BLaER1 treated with 17β-estradiol and CSF1 and Interleukin-3, amounts not matched to agents 10 nM and 100 nM (cell line): ENCODE data around the gene ABHD4.
"Not testable (repeated sequence)": the region's sequence is repeated elsewhere in the genome, so short reads cannot be mapped to it uniquely, and the experiment has no call there.

Source experiments
- H3K27ac ChIP-seq, 11 experiments: shearing (Covaris generic); formaldehyde crosslinking; 2 replicates each; pipeline ENCODE4 v1.8.1; 2022
- H3K27me3 ChIP-seq, 11 experiments: shearing (Covaris generic); formaldehyde crosslinking; 2 replicates each; pipeline ENCODE4 v1.8.1; 2022
- H3K36me3 ChIP-seq, 11 experiments: shearing (Covaris generic); formaldehyde crosslinking; 2 replicates each; pipeline ENCODE4 v1.8.1; 2022
- H3K4me1 ChIP-seq, 10 experiments: shearing (Covaris generic); formaldehyde crosslinking; 2 replicates each; pipeline ENCODE4 v1.8.1; 2022
- H3K4me2 ChIP-seq, 11 experiments: shearing (Covaris generic); formaldehyde crosslinking; 2 replicates each; pipeline ENCODE4 v1.8.1; 2022
- H3K4me3 ChIP-seq, 10 experiments: shearing (Covaris generic); formaldehyde crosslinking; 2 replicates each; pipeline ENCODE4 v1.8.1; 2022
- H3K9ac ChIP-seq, 11 experiments: shearing (Covaris generic); formaldehyde crosslinking; 2 replicates each; pipeline ENCODE4 v1.8.1; 2022
- H3K9me3 ChIP-seq, 11 experiments: shearing (Covaris generic); formaldehyde crosslinking; replicated peaks in 1 of 11; 2 replicates each; pipeline ENCODE4 v1.8.1; 2022
- H4K20me1 ChIP-seq, 11 experiments: shearing (Covaris generic); formaldehyde crosslinking; 2 replicates each; pipeline ENCODE4 v1.8.1; 2022
- Cebpa-rat ChIP-seq, 11 experiments: shearing (Covaris generic); IDR thresholded peaks; 2 replicates each; pipeline ENCODE4 v1.8.1; 2022

The ABHD4 gene

DNA sequence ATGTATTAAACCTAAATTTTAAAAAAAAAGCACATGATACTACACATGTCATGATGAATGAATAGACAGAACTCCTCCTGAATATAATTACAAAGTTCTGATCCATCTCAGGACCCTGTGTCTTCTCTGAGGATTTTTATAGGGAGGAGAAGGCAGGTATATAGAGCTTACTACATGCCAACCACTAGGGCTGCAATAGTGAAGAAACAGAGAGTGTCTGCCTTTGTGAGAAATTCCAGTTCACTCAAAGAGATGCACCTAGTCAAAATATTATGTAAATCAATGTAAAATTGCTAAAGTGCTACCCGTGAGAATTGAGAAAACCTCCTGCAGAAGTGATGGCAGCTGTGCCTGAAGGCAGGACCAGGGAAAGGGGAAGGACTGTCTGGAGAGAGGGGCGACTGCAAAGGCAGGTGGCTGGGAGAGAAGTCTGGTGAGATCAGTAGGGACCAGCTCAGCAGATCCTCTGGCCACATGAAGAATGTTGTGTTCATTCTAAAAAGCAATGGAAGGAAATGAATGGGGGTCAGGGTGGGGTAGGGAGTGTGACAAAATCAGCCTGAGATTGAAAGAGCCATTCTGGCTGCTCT is 15.1 kb downstream of the ABHD4 start:
- Histone ChIP-seq H3K9me3 (peaks cover 0 to 8% (median 0%) of the 10 kb centered on the region in 11 experiments; a peak in 5 of 22 replicates), H3K27ac (no peak overlapping the region), H3K4me1 (peaks cover 0 to 19% (median 15%) of the 10 kb centered on the region in 10 experiments; a peak in 12 of 20 replicates), H3K9ac (no peak overlapping the region), H3K4me3 (no peak overlapping the region), H3K36me3 (peaks cover 23 to 40% (median 34%) of the 10 kb centered on the region in 11 experiments; a peak in 20 of 22 replicates), H3K4me2 (peak overlapping the region in 8 of 11 experiments; percentile 12 to 59 (median 35); a peak in 11 of 22 replicates), H3K27me3 (no peaks in the 10 kb centered on the region), H4K20me1 (no peaks in the 10 kb centered on the region)
- TF ChIP-seq Cebpa-rat (IDR thresholded peaks at IDR 0.05): no peak

DNA sequence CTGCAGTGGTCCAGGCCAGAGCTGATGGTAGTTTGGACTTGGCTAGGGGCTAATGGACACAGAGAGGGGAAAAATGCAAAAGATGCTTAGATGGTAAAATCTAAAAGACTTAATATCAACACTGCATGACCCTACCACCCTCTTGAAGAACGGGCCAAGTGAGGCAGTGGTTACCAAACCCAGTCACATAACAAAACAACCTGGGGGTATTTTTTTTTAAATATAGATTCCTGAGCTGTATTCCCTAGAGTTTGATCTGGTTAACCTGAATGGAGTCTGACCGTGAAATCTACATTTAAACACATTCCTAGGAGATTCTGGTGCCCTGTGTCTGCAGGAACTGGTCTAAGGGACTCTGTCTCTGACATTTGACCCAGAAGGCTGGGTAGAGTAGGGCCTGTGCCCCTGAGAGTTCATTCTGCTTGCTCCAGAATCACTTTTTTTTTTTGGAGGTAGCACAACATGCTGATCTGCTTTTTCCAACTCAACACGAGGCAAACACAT is 15.7 kb downstream of the ABHD4 start:
- Histone ChIP-seq H3K27ac (no peak overlapping the region), H3K4me2 (peak overlapping the region in 8 of 11 experiments; percentile 12 to 59 (median 35); a peak in 14 of 22 replicates), H4K20me1 (no peaks in the 10 kb centered on the region), H3K36me3 (peaks cover 21 to 35% (median 30%) of the 10 kb centered on the region in 11 experiments; a peak in 20 of 22 replicates), H3K9me3 (peaks cover 0 to 8% (median 0%) of the 10 kb centered on the region in 11 experiments; a peak in 5 of 22 replicates), H3K27me3 (no peaks in the 10 kb centered on the region), H3K4me3 (no peak overlapping the region), H3K4me1 (peaks cover 0 to 19% (median 15%) of the 10 kb centered on the region in 10 experiments; a peak in 12 of 20 replicates), H3K9ac (no peak overlapping the region)
- TF ChIP-seq Cebpa-rat (IDR thresholded peaks at IDR 0.05): no peak

DNA sequence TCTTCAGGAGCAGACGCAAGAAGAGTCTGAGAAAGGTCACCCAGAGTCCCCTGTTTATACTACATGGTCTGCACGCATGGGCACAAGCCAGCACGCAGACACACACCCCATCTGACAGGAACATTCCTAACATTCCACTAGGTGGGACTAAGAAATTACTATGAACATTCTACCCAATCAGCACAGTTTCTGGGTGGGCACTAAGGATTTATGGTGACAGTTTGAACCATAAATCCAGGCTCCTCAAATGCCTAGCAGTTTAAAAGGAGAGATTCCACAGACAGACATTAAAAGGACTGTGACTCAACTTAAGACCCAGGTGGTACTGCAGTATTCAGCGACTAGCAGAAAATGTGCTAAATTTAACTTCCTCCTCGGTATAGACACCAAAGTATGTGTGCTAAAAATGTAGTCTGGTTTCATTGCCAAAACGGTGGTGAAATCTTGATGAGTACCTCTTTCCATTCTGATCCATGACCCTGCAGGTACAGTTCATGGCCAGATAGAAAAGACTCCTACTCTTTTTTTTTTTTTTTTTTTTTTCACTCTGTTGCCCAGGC is 16.2 kb downstream of the ABHD4 start:
- H3K27ac ChIP-seq: no peak overlapping the region
- no peak overlapping the region for H3K4me3 ChIP-seq
- peak overlapping the region in 8 of 11 experiments; percentile 12 to 59 (median 35); a peak in 13 of 22 replicates for H3K4me2 ChIP-seq
- H4K20me1 ChIP-seq: no peaks in the 10 kb centered on the region
- TF ChIP-seq Cebpa-rat (IDR thresholded peaks at IDR 0.05): no peak
- H3K9me3 ChIP-seq: peaks cover 0 to 8% (median 0%) of the 10 kb centered on the region in 11 experiments; a peak in 5 of 22 replicates
- H3K36me3 ChIP-seq: peaks cover 21 to 30% (median 26%) of the 10 kb centered on the region in 11 experiments; a peak in 20 of 22 replicates
- no peaks in the 10 kb centered on the region for H3K27me3 ChIP-seq
- peaks cover 0 to 19% (median 15%) of the 10 kb centered on the region in 10 experiments; a peak in 12 of 20 replicates for H3K4me1 ChIP-seq
- H3K9ac ChIP-seq: no peak overlapping the region

DNA sequence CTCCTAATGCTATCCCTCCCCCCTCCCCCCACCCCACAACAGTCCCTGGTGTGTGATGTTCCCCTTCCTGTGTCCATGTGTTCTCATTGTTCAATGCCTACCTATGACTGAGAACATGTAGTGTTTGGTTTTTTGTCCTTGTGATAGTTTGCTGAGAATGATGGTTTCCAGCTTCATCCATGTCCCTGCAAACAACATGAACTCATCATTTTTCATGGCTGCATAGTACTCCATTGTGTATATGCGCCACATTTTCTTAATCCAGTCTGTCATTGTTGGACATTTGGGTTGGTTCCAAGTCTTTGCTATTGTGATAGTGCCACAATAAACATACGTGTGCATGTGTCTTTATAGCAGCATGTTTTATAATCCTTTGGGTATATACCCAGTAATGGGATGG is 17.7 kb downstream of the ABHD4 start:
- not testable (repeated sequence) for H3K9ac ChIP-seq, H3K27me3 ChIP-seq, H3K4me3 ChIP-seq, H3K4me2 ChIP-seq, H3K9me3 ChIP-seq, H4K20me1 ChIP-seq, H3K27ac ChIP-seq
- peaks cover 0 to 19% (median 15%) of the 10 kb centered on the region in 10 experiments; a peak in 12 of 20 replicates for H3K4me1 ChIP-seq
- H3K36me3 ChIP-seq: peaks cover 8 to 16% (median 12%) of the 10 kb centered on the region in 11 experiments; a peak in 19 of 22 replicates

DNA sequence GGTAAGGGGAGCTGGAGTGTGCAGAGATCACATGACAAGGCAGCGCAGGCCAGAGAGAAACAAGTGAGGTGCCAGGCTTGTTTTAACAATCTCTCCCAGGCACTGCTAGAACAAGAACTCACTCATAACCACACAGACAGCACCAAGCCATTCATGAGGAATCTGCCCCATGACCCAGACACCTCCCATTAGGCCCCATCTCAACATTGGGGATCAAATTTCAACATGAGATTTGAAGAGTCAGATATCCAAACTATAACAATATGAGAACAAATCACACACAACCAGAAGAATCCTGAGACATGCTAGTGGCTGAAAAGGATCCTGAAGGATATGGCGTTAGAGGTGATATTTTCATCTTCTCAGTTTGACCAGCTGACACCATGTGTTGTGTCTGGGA is 24.2 kb downstream of the ABHD4 start:
- Histone ChIP-seq H3K4me3 (no peak overlapping the region), H3K9ac (no peak overlapping the region), H3K36me3 (no peaks in the 10 kb centered on the region), H3K9me3 (peaks cover 0 to 11% (median 7%) of the 10 kb centered on the region in 11 experiments; a peak in 10 of 22 replicates), H3K4me1 (peaks cover 13 to 44% (median 28%) of the 10 kb centered on the region in 10 experiments), H3K27ac (no peak overlapping the region), H3K4me2 (peak overlapping the region in 7 of 11 experiments; percentile 8 to 79 (median 24); a peak in 8 of 22 replicates), H3K27me3 (no peaks in the 10 kb centered on the region), H4K20me1 (no peaks in the 10 kb centered on the region)
- TF ChIP-seq Cebpa-rat (IDR thresholded peaks at IDR 0.05): no peak

DNA sequence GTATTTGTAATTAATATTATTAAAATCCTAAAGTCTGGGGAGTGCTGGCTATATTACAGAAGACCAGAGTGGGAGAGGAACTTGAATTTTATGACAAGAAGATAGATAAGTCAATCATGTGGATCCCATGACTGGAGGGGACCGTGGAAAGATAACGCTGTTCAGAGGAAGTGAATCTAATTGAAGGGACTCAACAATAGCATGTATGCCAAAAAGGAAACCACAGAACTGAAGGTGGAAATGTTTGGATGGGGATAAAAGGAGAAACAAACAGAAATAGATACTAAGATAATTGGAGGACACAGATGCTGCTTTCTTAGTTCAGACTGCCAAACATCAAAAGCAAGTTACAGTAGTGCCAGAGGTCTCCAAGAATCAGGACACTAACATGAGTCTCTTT is 24.9 kb downstream of the ABHD4 start:
- Histone ChIP-seq H3K4me2 (peak overlapping the region; percentile 64 to 80 (median 72); a peak in 21 of 22 replicates), H3K27ac (no peak overlapping the region), H3K36me3 (no peaks in the 10 kb centered on the region), H3K9ac (peak overlapping the region in 2 of 11 experiments; percentile 33 to 48; a peak in 2 of 22 replicates), H3K4me1 (peaks cover 13 to 52% (median 28%) of the 10 kb centered on the region in 10 experiments), H3K4me3 (no peak overlapping the region), H3K9me3 (peaks cover 0 to 11% (median 7%) of the 10 kb centered on the region in 11 experiments; a peak in 10 of 22 replicates), H4K20me1 (no peaks in the 10 kb centered on the region), H3K27me3 (no peaks in the 10 kb centered on the region)
- no peak for TF ChIP-seq Cebpa-rat (IDR thresholded peaks at IDR 0.05)

DNA sequence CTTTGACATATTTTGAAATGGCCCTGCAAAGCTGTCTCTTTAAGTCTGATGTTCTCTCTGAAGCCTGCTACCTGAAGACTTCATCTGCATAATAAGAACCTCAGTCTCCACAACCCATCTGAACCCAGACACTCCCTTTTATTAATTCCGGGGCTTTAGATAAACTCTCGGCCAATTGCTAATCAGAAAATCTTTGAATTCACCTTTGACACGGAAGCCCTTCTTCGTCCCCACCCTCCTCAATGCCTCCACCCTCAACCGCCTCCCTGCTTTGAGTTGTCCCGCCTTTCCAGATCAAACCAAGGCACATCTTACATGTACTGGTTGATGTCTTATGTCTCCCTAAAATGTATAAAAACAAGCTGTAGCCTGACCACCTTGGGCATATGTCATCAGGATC is 28.5 kb downstream of the ABHD4 start:
- no peaks in the 10 kb centered on the region for H4K20me1 ChIP-seq
- H3K27ac ChIP-seq: no peak overlapping the region
- H3K4me2 ChIP-seq: no peak overlapping the region
- no peaks in the 10 kb centered on the region for H3K27me3 ChIP-seq
- no peak overlapping the region for H3K9ac ChIP-seq
- peaks cover 0 to 6% (median 0%) of the 10 kb centered on the region in 11 experiments; a peak in 3 of 22 replicates for H3K36me3 ChIP-seq
- H3K4me1 ChIP-seq: peaks cover 13 to 81% (median 37%) of the 10 kb centered on the region in 10 experiments
- H3K9me3 ChIP-seq: peaks cover 26 to 35% (median 32%) of the 10 kb centered on the region in 11 experiments
- H3K4me3 ChIP-seq: no peak overlapping the region
- TF ChIP-seq Cebpa-rat (IDR thresholded peaks at IDR 0.05): no peak

DNA sequence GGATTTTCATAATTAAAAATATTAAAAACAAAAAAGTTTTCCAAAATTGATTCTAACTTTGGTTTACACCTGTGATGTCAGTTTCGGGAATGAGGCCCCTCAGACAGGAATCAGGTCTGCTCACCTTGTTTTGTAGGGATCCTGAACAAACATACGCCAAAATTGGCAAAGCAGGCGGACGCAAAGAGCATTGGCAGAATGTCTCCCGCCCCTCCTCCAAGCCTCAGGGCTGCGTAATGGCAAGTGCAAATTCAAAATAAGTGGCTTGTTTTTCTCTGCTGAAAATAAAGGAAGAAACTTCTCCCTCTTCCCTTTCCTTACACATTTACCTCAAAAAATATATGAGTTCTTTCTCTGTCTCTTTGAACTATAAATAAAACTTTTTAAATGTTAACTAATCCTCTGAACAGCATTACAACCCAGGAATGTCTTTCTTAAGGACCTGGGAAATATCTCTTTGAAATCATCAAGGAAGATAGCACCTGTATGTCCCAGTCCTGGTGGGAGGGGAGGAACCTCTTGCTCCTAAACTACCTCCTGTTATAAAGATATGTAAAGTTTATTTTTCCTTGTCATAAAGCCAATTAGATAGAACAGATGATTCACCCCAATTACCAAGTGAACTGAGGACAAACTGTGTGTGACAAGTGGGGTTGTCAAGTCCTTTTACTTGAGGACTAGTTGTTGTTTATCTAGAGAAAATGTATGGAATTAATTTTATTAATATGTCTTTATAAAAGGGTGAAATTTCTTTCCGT is 29.6 kb downstream of the ABHD4 start:
- no peak overlapping the region for H3K4me3 ChIP-seq
- no peak for TF ChIP-seq Cebpa-rat (IDR thresholded peaks at IDR 0.05)
- H3K9me3 ChIP-seq: peaks cover 37 to 40% (median 38%) of the 10 kb centered on the region in 11 experiments
- H3K36me3 ChIP-seq: peaks cover 0 to 10% (median 0%) of the 10 kb centered on the region in 11 experiments; a peak in 4 of 22 replicates
- peaks cover 13 to 82% (median 37%) of the 10 kb centered on the region in 10 experiments for H3K4me1 ChIP-seq
- no peaks in the 10 kb centered on the region for H3K27me3 ChIP-seq
- no peak overlapping the region for H3K27ac ChIP-seq
- H3K9ac ChIP-seq: no peak overlapping the region
- no peaks in the 10 kb centered on the region for H4K20me1 ChIP-seq
- peak overlapping the region in 3 of 11 experiments; percentile 11 to 58 (median 24); a peak in 4 of 22 replicates for H3K4me2 ChIP-seq
